K562 (cell line): ENCODE measurements around the gene COL25A1. TPM values are rescaled to one million over a fixed set of nuclear protein-coding genes. Genes with fewer than 3 reads are reported as not detected.

Source experiments
- SLC30A9 ChIP-seq: fragments of 250-450 bp; sonication (Bioruptor Pico); IDR thresholded peaks from 2 replicates; pipeline ENCODE4 v1.8.0; 2022; ENCODE audit warnings: mild to moderate bottlenecking, moderate library complexity
- ZBTB40 ChIP-seq, 2 experiments: fragments of 450-650 bp in 1 of 2; sonication (generic) in 1 of 2; formaldehyde crosslinking in 1 of 2; IDR thresholded peaks; 2 replicates each; pipeline versions ENCODE4 v1.7.1 to v1.9.0; 2016 to 2022; ENCODE audit warnings: inconsistent platforms in 1 of 2, mild to moderate bottlenecking in 1 of 2, missing genetic modification reagents in 1 of 2
- ZKSCAN8 ChIP-seq: fragments of 200-800 bp; sonication (Bioruptor generic); IDR thresholded peaks from 2 replicates; pipeline ENCODE4 v1.6.1; 2016; ENCODE audit warnings: missing genetic modification characterization, missing compliant biosample characterization
- ZNF764 ChIP-seq: fragments of 250-450 bp; sonication (Bioruptor Pico); IDR thresholded peaks from 2 replicates; pipeline ENCODE4 v1.4.0; 2020; ENCODE audit warnings: low read depth, mild to moderate bottlenecking, moderate library complexity
- ZNF778 ChIP-seq: fragments of 450-650 bp; formaldehyde crosslinking; IDR thresholded peaks from 2 replicates; pipeline ENCODE4 v1.4.0; 2020; ENCODE audit warnings: mild to moderate bottlenecking, moderate library complexity
- polyA plus RNA-seq, 8 experiments: library from polyadenylated mRNA; depleted of rRNA in 4 of 8; stranded (reverse) in 5 of 8; unstranded in 3 of 8; fragments of >200 nt; fragmentation: Nextera tagmentation in 2 of 8; fragmentation: Illumina TruSeq in 1 of 8; extraction: Ambion mirVana in 2 of 8; extraction: Trizol in 1 of 8; gene quantifications; 2 replicates each; pipeline versions ENCODE4 v1.2.1 to v1.2.3, GENCODE V29; 2011 to 2014; ENCODE audit warnings: inconsistent platforms in 1 of 8, missing spikeins in 1 of 8
- total RNA-seq, 7 experiments: library from RNA; depleted of rRNA in 6 of 7; stranded (reverse); fragments of >200 nt in 6 of 7; fragmentation: Illumina TruSeq in 2 of 7; extraction: Trizol in 2 of 7; gene quantifications; 2 replicates each; pipeline versions ENCODE4 v1.2.1 to v1.2.3, GENCODE V29; 2011 to 2021; ENCODE audit warnings: low replicate concordance in 1 of 7

COL25A1 gene
- total and polyA plus RNA-seq, 9 of the 15 experiments (the other 6 are each of a cell fraction or from before 2014, with no cell fraction given), result 0.03 to 0.62 (median 0.27) TPM

GRCh38 chr4:109275066-109275745, 27.3 kb downstream of the COL25A1 start (continued):
- no peak for TF ChIP-seq ZBTB40 (IDR thresholded peaks at IDR 0.05)
- no peak for TF ChIP-seq ZBTB40 (CRISPR knock-in tag; IDR thresholded peaks at IDR 0.05)
- TF ChIP-seq ZNF778 (CRISPR knock-in tag), result no peak
- no peak for TF ChIP-seq ZKSCAN8 (CRISPR knock-in tag)
- TF ChIP-seq ZNF764 (CRISPR knock-in tag), result no peak
- TF ChIP-seq SLC30A9 (CRISPR knock-in tag), result no peak
